Gastrocnemius medialis (tissue), 4 donors: Measurements from ENCODE around the gene GNG3. TPM values are rescaled to one million over a fixed set of nuclear protein-coding genes. Genes with fewer than 3 reads are reported as not detected.
"Not testable (repeated sequence)": the region's sequence is repeated elsewhere in the genome, so short reads cannot be mapped to it uniquely, and the experiment has no call there.

Experiments used
- ATAC-seq, 2 donors: fragments of 150-250 bp; one replicate each; pipeline ENCODE4 v1.9.1; 2016
- DNase-seq, 2 donors: peaks; one replicate each; pipeline ENCODE4 v3.0.0-alpha.2; 2019
- H3K27ac ChIP-seq, 4 donors: fragments of 200-600 bp; sonication (generic); 1 replicate in 1 of 4; 2 replicates in 3 of 4; pipeline ENCODE4 v1.5.1; 2016 to 2018; ENCODE audit warnings: mild to moderate bottlenecking in 2 of 4, moderate library complexity in 1 of 4
- H3K27me3 ChIP-seq, 3 donors: fragments of 200-600 bp; sonication (generic) in 2 of 3; 1 replicate in 1 of 3; 2 replicates in 2 of 3; pipeline versions ENCODE4 v1.5.1 to v1.6.0; 2016 to 2019; ENCODE audit warnings: mild to moderate bottlenecking in 1 of 3, moderate library complexity in 1 of 3
- H3K36me3 ChIP-seq, 2 donors: fragments of 200-600 bp; sonication (generic) in 1 of 2; one replicate each; pipeline ENCODE4 v1.5.1; 2017 to 2018
- H3K4me1 ChIP-seq, 2 donors: fragments of 200-600 bp; sonication (generic) in 1 of 2; one replicate each; pipeline ENCODE4 v1.5.1; 2016 to 2017; ENCODE audit warnings: mild to moderate bottlenecking in 2 of 2
- H3K4me3 ChIP-seq, 4 donors: fragments of 200-600 bp; sonication (generic) in 3 of 4; 1 replicate in 1 of 4; 2 replicates in 3 of 4; pipeline ENCODE4 v1.5.1; 2016 to 2019; ENCODE audit warnings: mild to moderate bottlenecking in 2 of 4
- H3K9me3 ChIP-seq, 3 donors: fragments of 200-600 bp; sonication (generic) in 2 of 3; 1 replicate in 1 of 3; 2 replicates in 2 of 3; pipeline ENCODE4 v1.5.1; 2016 to 2019
- POLR2A ChIP-seq, 2 donors: fragments of 450-650 bp; IDR thresholded peaks; one replicate each; pipeline ENCODE4 v1.6.1; 2017; ENCODE audit warnings: antibody characterized with exemption in 2 of 2, mild to moderate bottlenecking in 2 of 2, moderate library complexity in 2 of 2
- in situ Hi-C, 4 donors: fragments of 200-750 bp; cut with MboI; loops; one replicate each; pipeline versions ENCODE4 v1.15.0 to v1.8.0; 2017; ENCODE audit warnings: low sequenced_read_pairs in 4 of 4
- intact Hi-C: fragments of 100-400 bp; cut with DNase I; formaldehyde crosslinking; loops from one replicate; pipeline ENCODE4 v1.15.1; 2023; ENCODE audit warnings: low total_unique reads
- total RNA-seq, 4 donors: library from RNA; depleted of rRNA; stranded (reverse); fragments of >200 nt; gene quantifications; one replicate each; pipeline versions ENCODE4 v1.1.0 to v1.2.3, GENCODE V29; 2016
- TF ChIP-seq, protein P1 (sequence below), 5 experiments: fragments of 450-650 bp in 3 of 5; fragments of 200-600 bp in 2 of 5; sonication (generic) in 2 of 5; IDR thresholded peaks in 4 of 5; conservative IDR thresholded peaks in 1 of 5; 1 replicate in 4 of 5; 2 replicates in 1 of 5; pipeline ENCODE4 v1.5.1; 2016 to 2019; ENCODE audit warnings: antibody characterized with exemption in 5 of 5, mild to moderate bottlenecking in 3 of 5, moderate library complexity in 3 of 5

Gene GNG3
- total RNA-seq, 4 donors from 2014 or later: not detected

DNA sequence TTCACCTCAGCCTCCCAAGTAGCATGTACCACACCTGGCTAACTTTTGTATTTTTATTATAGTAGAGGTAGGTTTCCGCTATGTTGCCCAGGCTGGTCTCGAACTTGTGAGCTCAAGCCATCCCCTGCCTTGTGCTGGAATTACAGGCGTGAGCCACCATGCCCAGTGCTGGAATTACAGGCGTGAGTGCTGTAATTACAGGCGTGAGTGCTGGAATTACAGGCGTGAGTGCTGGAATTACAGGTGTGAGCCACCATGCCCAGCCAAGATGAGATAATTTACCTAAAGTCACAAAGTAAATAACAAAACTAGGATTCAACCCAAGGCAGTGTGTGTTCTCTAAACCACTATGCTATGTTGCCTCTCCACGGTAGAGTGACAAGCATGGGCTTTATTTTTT, 25.0 kb upstream of the GNG3 start:
- Histone ChIP-seq H3K27me3 (peaks cover 0 to under 1% (median 0%) of the 10 kb centered on the region in 3 donors), H3K36me3 (peaks cover 0 to 7% of the 10 kb centered on the region in 2 donors), H3K27ac (no peak overlapping the region), H3K4me3 (no peak overlapping the region), H3K4me1 (peaks cover 10 to 26% of the 10 kb centered on the region in 2 donors), H3K9me3 (no peaks in the 10 kb centered on the region)
- DNase-seq: no peak
- intact Hi-C loops: no loop called here
- TF ChIP-seq, protein P1, sequence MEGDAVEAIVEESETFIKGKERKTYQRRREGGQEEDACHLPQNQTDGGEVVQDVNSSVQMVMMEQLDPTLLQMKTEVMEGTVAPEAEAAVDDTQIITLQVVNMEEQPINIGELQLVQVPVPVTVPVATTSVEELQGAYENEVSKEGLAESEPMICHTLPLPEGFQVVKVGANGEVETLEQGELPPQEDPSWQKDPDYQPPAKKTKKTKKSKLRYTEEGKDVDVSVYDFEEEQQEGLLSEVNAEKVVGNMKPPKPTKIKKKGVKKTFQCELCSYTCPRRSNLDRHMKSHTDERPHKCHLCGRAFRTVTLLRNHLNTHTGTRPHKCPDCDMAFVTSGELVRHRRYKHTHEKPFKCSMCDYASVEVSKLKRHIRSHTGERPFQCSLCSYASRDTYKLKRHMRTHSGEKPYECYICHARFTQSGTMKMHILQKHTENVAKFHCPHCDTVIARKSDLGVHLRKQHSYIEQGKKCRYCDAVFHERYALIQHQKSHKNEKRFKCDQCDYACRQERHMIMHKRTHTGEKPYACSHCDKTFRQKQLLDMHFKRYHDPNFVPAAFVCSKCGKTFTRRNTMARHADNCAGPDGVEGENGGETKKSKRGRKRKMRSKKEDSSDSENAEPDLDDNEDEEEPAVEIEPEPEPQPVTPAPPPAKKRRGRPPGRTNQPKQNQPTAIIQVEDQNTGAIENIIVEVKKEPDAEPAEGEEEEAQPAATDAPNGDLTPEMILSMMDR (IDR thresholded peaks at IDR 0.05 in 4 of 5, conservative IDR thresholded peaks at IDR 0.05 in 1 of 5): no peak
- TF ChIP-seq POLR2A (IDR thresholded peaks at IDR 0.05): no peak
- ATAC-seq: no peak
- in situ Hi-C loops: loop anchor here in 2 of 4 donors (25.0 kb wide), 1 partner anchor 295 kb away; no protein-coding TSS in a partner anchor

DNA sequence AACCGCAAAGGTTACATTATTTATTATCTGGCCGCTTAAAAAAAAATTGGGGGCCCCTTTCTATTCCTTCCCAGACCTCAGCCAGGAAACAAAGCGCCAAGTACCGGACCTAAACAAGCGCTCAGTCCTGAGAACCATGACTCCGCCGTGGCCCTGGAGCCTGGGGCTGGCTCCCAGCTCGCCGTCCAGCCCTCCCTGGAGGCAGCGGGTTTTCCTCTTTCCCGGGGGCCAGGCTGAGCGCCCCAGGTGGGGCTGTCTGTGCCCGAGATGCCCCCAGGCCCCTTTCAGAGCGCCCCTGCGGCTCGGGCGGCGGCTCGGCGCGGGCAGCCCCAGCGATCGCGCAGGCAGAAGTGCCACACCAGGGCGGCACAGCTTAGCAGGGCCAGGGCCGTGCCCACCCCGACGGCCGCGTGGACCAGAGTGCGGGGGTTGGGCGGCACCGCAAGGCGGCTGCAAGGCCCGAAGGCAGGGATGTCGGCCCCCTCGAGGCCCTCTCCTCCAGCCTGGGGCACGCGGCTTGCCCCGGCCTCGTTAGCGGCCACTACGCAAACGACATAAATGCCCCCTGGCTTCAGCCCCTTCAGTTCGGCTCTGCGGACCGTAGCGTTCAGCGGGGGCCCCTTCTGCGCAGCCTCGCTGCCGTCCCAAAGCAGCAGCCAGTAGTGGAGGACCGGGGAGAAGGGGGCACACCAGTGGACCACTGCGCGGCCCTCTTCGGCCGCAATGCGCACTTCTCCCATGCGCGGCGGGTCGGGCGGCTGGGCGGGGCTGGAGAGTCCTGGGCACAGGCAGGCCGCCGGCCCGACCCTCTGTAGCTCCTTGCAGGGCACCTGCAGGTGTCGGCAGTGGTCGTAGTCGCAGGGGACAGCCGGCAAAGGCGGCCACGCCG, 19.7 kb upstream of the GNG3 start:
- no peak for ATAC-seq
- TF ChIP-seq, protein P1 (IDR thresholded peaks at IDR 0.05 in 4 of 5, conservative IDR thresholded peaks at IDR 0.05 in 1 of 5): no peak
- TF ChIP-seq POLR2A (IDR thresholded peaks at IDR 0.05): no peak
- in situ Hi-C loops (loop anchor here in 2 of 4 donors (25.0 kb wide), 1 partner anchor 300 kb away; no protein-coding TSS in a partner anchor), intact Hi-C loops (no loop called here)
- DNase-seq: no peak
- H3K4me1 ChIP-seq: peaks cover 9 to 11% of the 10 kb centered on the region in 2 donors
- peaks cover 0 to 6% (median 0%) of the 10 kb centered on the region in 3 donors for H3K27me3 ChIP-seq
- H3K27ac ChIP-seq: peak overlapping the region; percentile 33 to 73 (median 62)
- H3K4me3 ChIP-seq: peak overlapping the region; percentile 24 to 32 (median 30)
- no peaks in the 10 kb centered on the region for H3K9me3 ChIP-seq
- peaks cover 0 to 28% of the 10 kb centered on the region in 2 donors for H3K36me3 ChIP-seq

DNA sequence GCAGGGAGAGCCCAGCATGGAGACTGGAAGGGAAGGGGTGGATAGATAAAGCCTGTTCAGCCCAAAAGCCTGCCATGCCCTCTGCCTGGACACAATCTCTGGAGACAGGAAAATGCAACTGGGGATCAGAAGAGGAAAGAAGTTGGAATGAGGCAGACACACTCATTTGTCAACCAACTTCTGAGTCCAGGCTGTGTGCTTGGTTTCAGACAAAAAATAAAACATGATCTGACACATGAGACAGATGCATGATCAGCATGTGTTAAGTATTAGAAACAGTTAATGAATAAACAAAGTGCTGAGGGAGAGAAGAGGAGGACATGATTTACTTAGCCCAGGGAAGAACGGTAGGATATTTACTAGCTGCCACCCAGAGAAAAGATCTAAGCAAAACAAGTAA, 19.0 kb upstream of the GNG3 start:
- peaks cover 9 to 11% of the 10 kb centered on the region in 2 donors for H3K4me1 ChIP-seq
- H3K27me3 ChIP-seq: peaks cover 0 to 6% (median 0%) of the 10 kb centered on the region in 3 donors
- H3K36me3 ChIP-seq: peaks cover 0 to 36% of the 10 kb centered on the region in 2 donors
- no peaks in the 10 kb centered on the region for H3K9me3 ChIP-seq
- no peak for DNase-seq
- in situ Hi-C loops (loop anchor here in 2 of 4 donors (25.0 kb wide), 1 partner anchor 301 kb away; no protein-coding TSS in a partner anchor), intact Hi-C loops (no loop called here)
- peak overlapping the region; percentile 52 to 73 (median 62) for H3K27ac ChIP-seq
- H3K4me3 ChIP-seq: peak overlapping the region; percentile 24 to 32 (median 30)
- no peak for ATAC-seq
- TF ChIP-seq, protein P1 (IDR thresholded peaks at IDR 0.05 in 4 of 5, conservative IDR thresholded peaks at IDR 0.05 in 1 of 5): no peak
- no peak for TF ChIP-seq POLR2A (IDR thresholded peaks at IDR 0.05)

DNA sequence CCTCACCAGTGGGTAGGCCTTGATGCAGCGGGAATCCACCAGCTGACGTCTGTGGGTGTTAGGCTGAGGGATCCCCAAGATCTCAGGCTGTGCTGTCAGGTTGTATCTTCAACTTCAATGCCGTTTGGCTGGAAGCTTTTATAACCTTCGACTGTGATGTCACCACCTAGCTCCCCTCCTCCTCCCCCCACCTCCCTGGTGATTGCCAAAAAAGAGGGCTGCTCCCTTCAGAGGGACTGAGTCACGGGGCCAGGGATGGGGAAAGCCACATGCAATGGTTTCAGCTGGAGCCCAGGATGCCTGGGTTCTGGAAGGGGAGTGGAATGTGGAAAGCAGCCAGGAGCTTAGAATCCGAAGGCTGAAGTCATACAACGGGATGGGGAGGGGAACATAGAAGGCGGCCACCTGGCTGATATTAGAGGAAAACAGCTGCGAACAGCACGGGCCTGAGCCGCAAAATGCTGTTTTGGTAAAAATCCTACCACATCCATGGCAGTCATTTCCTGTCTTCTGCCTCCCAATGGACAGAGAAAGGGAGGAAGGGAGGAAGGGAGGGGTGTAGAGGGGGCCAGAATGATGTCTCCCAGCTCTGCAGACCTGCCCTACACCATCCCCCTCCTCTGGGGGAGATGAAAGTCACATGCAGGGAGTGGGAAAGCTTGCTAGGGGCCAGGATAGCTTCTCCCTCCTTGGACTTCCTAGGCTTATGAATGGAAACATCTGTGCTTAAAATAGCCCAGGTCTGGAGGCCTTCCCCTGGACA, 17.9 kb upstream of the GNG3 start, which contains the start of gene LRRN4CL:
Gene LRRN4CL, minus strand, starts transcription at position 110 of the 763 bp plus-strand sequence. CDS start 1,022 bp downstream, outside the sequence.
- intact Hi-C loops: loop anchor here (5.0 kb wide), 1 partner anchor 77 kb away; the partner anchor contains the start of genes EML3 and ROM1
- ATAC-seq (peak; percentile 70 to 82), DNase-seq (peak; percentile 73 to 87)
- Histone ChIP-seq H3K36me3 (peaks cover 0 to 38% of the 10 kb centered on the region in 2 donors), H3K27ac (peak within 1 kb of the TSS; percentile 52 to 73 (median 62)), H3K4me3 (peak within 1 kb of the TSS; percentile 24 to 32 (median 30)), H3K9me3 (no peaks in the 10 kb centered on the region), H3K4me1 (peaks cover 14 to 17% of the 10 kb centered on the region in 2 donors), H3K27me3 (peaks cover 0 to 6% (median 0%) of the 10 kb centered on the region in 3 donors)
- TF ChIP-seq, protein P1 (IDR thresholded peaks at IDR 0.05 in 4 of 5, conservative IDR thresholded peaks at IDR 0.05 in 1 of 5): no peak
- TF ChIP-seq POLR2A (IDR thresholded peaks at IDR 0.05): peak; percentile 46 to 66
- in situ Hi-C loops: loop anchor here in 3 of 4 donors (10.0 to 25.0 kb wide), 2 partner anchors 302 to 305 kb away; no protein-coding TSS in a partner anchor

DNA sequence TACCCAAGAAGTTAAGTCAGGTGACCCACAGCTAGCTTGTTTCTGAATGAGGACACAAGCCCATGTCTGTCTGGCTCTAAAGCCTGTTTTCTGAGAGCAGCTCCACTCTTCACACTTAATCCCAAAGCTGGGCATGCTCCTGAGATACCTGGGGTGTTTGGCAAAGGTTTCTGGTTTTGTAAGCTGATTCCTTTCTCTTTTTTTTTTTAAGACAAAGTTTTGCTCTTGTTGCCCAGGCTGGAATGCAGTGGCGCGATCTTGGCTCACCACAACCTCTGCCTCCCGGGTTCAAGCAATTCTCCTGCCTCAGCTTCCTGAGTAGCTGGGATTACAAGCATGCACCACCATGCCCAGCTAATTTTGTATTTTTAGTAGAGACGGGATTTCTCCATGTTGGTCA, 13.9 kb upstream of the GNG3 start:
- H3K4me3 ChIP-seq, H3K27me3 ChIP-seq, DNase-seq, ATAC-seq, H3K9me3 ChIP-seq: not testable (repeated sequence)
- intact Hi-C loops (loop anchor here (1.0 to 5.0 kb wide), 5 partner anchors 12 to 298 kb away; partner anchors contain the start of genes EML3, INTS5 and ROM1), in situ Hi-C loops (loop anchor here in 3 of 4 donors (10.0 to 25.0 kb wide), 2 partner anchors 306 to 309 kb away; no protein-coding TSS in a partner anchor)
- H3K27ac ChIP-seq: peak overlapping the region in 2 of 4 donors; percentile 81 to 88
- H3K36me3 ChIP-seq: peaks cover 0 to 38% of the 10 kb centered on the region in 2 donors
- peaks cover 20 to 28% of the 10 kb centered on the region in 2 donors for H3K4me1 ChIP-seq
